AG09309 (cell line): ENCODE measurements around the gene MEGF6.

ENCODE experiments used
- DNase-seq: peaks from one replicate; pipeline ENCODE4 v3.0.0-alpha.2; 2010; ENCODE audit warnings: low read depth
- H3K4me3 ChIP-seq: 2 replicates; pipeline ENCODE4 v1.5.1; 2011; ENCODE audit warnings: mild to moderate bottlenecking, low read depth, low read length, moderate library complexity; ENCODE audit not compliant: control insufficient read depth
- CTCF ChIP-seq: IDR thresholded peaks from 2 replicates; pipeline ENCODE4 v1.5.1; 2011; ENCODE audit warnings: mild to moderate bottlenecking, low read depth, low read length, inconsistent platforms; ENCODE audit not compliant: insufficient read depth, control insufficient read depth; ENCODE audit errors: missing control alignments

Gene MEGF6

GRCh38 chr1:3607703-3608065 is 3.6 kb downstream of the MEGF6 start:
- TF ChIP-seq CTCF = no peak
- no peak for DNase-seq

GRCh38 chr1:3606779-3607702 is 4.3 kb downstream of the MEGF6 start:
- H3K4me3 ChIP-seq = no peak overlapping the region
- no peak for DNase-seq
- TF ChIP-seq CTCF = no peak

More at GRCh38 chr1:3607703-3608065, 3.6 kb downstream of the MEGF6 start:
- H3K4me3 ChIP-seq = no peak overlapping the region

- TF ChIP-seq CTCF = no peak
- no peak overlapping the region for H3K4me3 ChIP-seq
- DNase-seq = no peak
Observed at GRCh38 chr1:3604997-3605823, 6.1 kb downstream of the MEGF6 start.

- no peak for TF ChIP-seq CTCF
- H3K4me3 ChIP-seq = no peak overlapping the region
- no peak for DNase-seq
Observed at GRCh38 chr1:3604468-3604974, 6.8 kb downstream of the MEGF6 start.

- TF ChIP-seq CTCF = no peak
Observed at GRCh38 chr1:3603571-3604467, 7.5 kb downstream of the MEGF6 start.

GRCh38 chr1:3603156-3603555 is 8.2 kb downstream of the MEGF6 start:
- no peak for TF ChIP-seq CTCF
- no peak overlapping the region for H3K4me3 ChIP-seq
- no peak for DNase-seq

More at GRCh38 chr1:3603571-3604467, 7.5 kb downstream of the MEGF6 start:
- no peak for DNase-seq
- no peak overlapping the region for H3K4me3 ChIP-seq
